Endodermal cell (in vitro differentiated cells): ENCODE measurements around the gene CREBBP. TPM values are rescaled to one million over a fixed set of nuclear protein-coding genes. Genes with fewer than 3 reads are reported as not detected.

Source experiments
- DNase-seq: peaks from one replicate; pipeline ENCODE4 v3.0.0-alpha.2; 2017
- H3K27ac ChIP-seq: 2 replicates; pipeline ENCODE4 v1.5.1; 2013; ENCODE audit warnings: mild to moderate bottlenecking, low read depth, low read length, moderate library complexity
- H3K27me3 ChIP-seq: 2 replicates; pipeline ENCODE4 v1.6.1; 2013; ENCODE audit warnings: mild to moderate bottlenecking, low read length, moderate library complexity; ENCODE audit not compliant: insufficient read depth, control insufficient read depth, poor library complexity, severe bottlenecking
- H3K36me3 ChIP-seq: 2 replicates; pipeline ENCODE4 v1.7.0; 2013; ENCODE audit warnings: mild to moderate bottlenecking, low read length, moderate library complexity; ENCODE audit not compliant: control insufficient read depth, insufficient read depth
- H3K4me1 ChIP-seq: one replicate; pipeline ENCODE4 v1.7.0; 2013; ENCODE audit warnings: low read length; ENCODE audit not compliant: control insufficient read depth, insufficient read depth
- H3K4me3 ChIP-seq: 2 replicates; pipeline ENCODE4 v1.5.1; 2013; ENCODE audit warnings: mild to moderate bottlenecking, low read length, moderate library complexity
- H3K9ac ChIP-seq: 2 replicates; pipeline ENCODE4 v1.6.1; 2013; ENCODE audit warnings: mild to moderate bottlenecking, low read length, moderate library complexity; ENCODE audit not compliant: poor library complexity, severe bottlenecking; ENCODE audit errors: extremely low read depth
- H3K9me3 ChIP-seq: 2 replicates; pipeline ENCODE4 v1.6.1; 2013; ENCODE audit warnings: mild to moderate bottlenecking, low read length, moderate library complexity; ENCODE audit not compliant: control insufficient read depth
- H3K27ac Mint-ChIP-seq: 2 replicates; pipeline ENCODE4 v1.8.0; 2020; ENCODE audit warnings: mixed read lengths
- H3K27me3 Mint-ChIP-seq: 2 replicates; pipeline ENCODE4 v1.8.0; 2021; ENCODE audit warnings: mild to moderate bottlenecking, mixed read lengths; ENCODE audit not compliant: insufficient read depth
- H3K36me3 Mint-ChIP-seq: 2 replicates; pipeline ENCODE4 v1.8.0; 2020; ENCODE audit warnings: low read depth, mixed read lengths
- H3K4me1 Mint-ChIP-seq: 2 replicates; pipeline ENCODE4 v1.8.0; 2020; ENCODE audit warnings: mixed read lengths
- H3K4me3 Mint-ChIP-seq: 2 replicates; pipeline ENCODE4 v1.8.0; 2020; ENCODE audit warnings: mild to moderate bottlenecking, moderate library complexity, mixed read lengths
- H3K9me3 Mint-ChIP-seq: 2 replicates; pipeline ENCODE4 v1.8.0; 2020; ENCODE audit warnings: mild to moderate bottlenecking, mixed read lengths
- WGBS, 2 experiments: methylation state at CpG; one replicate each; pipeline versions ENCODE4 v1.1.5 to v1.1.7; 2013; ENCODE audit warnings: missing lambda C conversion rate in 2 of 2, mixed read lengths in 1 of 2; ENCODE audit not compliant: insufficient coverage in 1 of 2, insufficient read length in 1 of 2; 5-methylcytosine and 5-hydroxymethylcytosine counted together
- total RNA-seq, 2 donors: library from RNA; stranded (reverse); fragmentation: NEBNext Ultra II Directional in 1 of 2; extraction: Animal tissue kit (Norgen Biotek cat#: 25700) in 1 of 2; gene quantifications; 2 replicates in 1 of 2; 3 replicates in 1 of 2; pipeline ENCODE4 v1.2.1, GENCODE V29; 2021
- TF ChIP-seq, protein P1 (sequence below): fragments of 200-600 bp; sonication (generic); conservative IDR thresholded peaks from 2 replicates; pipeline ENCODE4 v1.5.0; 2021; ENCODE audit warnings: antibody characterized with exemption, mild to moderate bottlenecking

CREBBP gene
- total RNA-seq, 2 donors from 2014 or later: 71.1 to 103 TPM

DNA sequence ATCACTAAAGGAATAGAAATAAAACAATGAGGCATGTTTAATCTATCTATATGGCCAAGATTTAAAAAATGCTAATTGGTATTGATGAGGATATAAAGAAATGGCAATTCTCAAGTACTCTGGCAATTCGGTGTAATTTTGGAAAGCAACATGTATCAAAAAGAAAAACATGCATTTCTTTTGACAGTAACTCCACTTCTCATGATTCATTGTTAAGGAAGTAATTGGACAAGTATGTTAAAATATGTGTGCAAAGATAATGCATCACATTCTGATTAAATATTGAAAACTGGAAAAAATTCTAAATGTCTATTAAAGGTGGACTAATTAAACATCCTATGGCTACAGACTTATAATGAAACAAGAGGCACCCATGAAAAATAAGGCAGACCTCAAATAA is 81.2 kb downstream of the CREBBP start:
- no peaks in the 10 kb centered on the region for H3K4me1 ChIP-seq
- no peak overlapping the region for H3K27ac ChIP-seq
- H3K9me3 Mint-ChIP-seq: no peaks in the 10 kb centered on the region
- no peaks in the 10 kb centered on the region for H3K27me3 Mint-ChIP-seq
- no peak overlapping the region for H3K4me3 ChIP-seq
- no peaks in the 10 kb centered on the region for H3K9me3 ChIP-seq
- no peaks in the 10 kb centered on the region for H3K27me3 ChIP-seq
- H3K27ac Mint-ChIP-seq: no peak overlapping the region
- no peak for DNase-seq
- H3K4me3 Mint-ChIP-seq: no peak overlapping the region
- peaks cover 24% of the 10 kb centered on the region for H3K36me3 Mint-ChIP-seq
- no peak overlapping the region for H3K9ac ChIP-seq
- H3K36me3 ChIP-seq: peaks cover 15% of the 10 kb centered on the region
- H3K4me1 Mint-ChIP-seq: peaks cover 8% of the 10 kb centered on the region
- 100% methylated on average over 1 of the region's 1 CpG for WGBS, 2 experiments
- TF ChIP-seq, protein P1, sequence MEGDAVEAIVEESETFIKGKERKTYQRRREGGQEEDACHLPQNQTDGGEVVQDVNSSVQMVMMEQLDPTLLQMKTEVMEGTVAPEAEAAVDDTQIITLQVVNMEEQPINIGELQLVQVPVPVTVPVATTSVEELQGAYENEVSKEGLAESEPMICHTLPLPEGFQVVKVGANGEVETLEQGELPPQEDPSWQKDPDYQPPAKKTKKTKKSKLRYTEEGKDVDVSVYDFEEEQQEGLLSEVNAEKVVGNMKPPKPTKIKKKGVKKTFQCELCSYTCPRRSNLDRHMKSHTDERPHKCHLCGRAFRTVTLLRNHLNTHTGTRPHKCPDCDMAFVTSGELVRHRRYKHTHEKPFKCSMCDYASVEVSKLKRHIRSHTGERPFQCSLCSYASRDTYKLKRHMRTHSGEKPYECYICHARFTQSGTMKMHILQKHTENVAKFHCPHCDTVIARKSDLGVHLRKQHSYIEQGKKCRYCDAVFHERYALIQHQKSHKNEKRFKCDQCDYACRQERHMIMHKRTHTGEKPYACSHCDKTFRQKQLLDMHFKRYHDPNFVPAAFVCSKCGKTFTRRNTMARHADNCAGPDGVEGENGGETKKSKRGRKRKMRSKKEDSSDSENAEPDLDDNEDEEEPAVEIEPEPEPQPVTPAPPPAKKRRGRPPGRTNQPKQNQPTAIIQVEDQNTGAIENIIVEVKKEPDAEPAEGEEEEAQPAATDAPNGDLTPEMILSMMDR: no peak

DNA sequence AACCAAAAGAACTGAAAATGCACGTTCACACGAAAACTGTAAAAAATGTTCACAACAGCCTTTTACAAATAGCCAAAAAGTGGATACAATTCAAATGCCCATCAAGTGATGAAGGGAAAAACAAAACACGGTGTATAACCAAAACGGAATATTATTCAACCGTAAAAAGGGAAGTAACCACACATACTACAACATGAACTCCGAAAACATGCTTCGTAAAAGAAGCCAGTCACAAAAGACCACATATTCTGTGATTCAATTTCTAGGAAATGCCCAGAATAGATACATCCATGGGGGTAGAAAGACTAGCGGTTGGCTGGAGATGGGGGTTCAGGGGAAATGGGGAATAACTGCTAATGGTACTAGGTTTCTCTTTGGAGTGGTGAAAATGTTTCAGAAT is 81.7 kb downstream of the CREBBP start:
- WGBS, 2 experiments: 97 to 100% methylated on average over 3 to 8 of the region's 8 CpGs
- DNase-seq: no peak
- H3K27me3 Mint-ChIP-seq: no peaks in the 10 kb centered on the region

DNA sequence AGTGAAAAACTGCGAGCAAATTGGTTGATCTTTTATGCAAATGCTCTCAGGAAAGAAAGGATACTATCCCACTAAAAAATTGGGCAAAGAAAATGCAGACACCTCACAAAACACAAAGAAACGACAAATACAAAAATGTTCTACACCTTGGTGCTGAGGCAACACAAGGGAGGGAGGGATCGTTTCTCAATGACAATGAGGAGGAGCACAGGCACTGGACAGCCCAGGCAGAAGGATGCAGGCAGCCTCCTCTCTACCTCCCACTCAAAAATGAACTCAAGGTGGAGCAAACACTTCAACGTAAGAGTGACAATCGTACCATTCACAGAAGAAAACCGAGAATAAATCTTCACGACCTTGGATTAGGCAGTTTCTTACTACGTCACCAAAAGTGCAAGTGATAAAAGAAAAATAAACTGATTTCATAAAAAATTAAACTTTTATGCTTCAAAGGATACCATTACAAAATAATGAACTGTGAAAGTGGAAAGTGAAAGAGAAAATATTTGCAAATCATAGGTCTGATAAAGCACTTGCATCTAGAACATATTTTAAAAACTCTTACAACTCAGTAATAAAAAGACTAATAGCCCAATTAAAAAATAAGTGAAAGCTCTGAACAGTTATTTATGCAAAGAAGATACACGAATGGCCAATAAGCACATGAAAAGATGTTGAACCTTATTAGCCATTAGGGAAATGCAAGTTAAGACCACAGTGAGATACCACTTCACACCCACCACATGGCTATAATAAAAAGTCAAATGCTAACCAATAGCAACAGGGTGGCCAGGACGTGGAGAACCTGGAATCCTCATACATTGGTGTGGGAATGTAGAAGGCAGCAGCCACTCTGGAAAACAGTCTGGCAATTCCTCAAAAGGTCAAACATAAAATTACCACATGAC is 82.4 kb downstream of the CREBBP start:
- Histone ChIP-seq H3K4me1 (no peaks in the 10 kb centered on the region), H3K9ac (no peak overlapping the region), H3K9me3 (no peaks in the 10 kb centered on the region), H3K27me3 (no peaks in the 10 kb centered on the region), H3K36me3 (peaks cover 17% of the 10 kb centered on the region), H3K27ac (no peak overlapping the region), H3K4me3 (no peak overlapping the region)
- Mint-ChIP-seq H3K27me3 (no peaks in the 10 kb centered on the region), H3K4me3 (no peak overlapping the region), H3K4me1 (peaks cover 8% of the 10 kb centered on the region), H3K36me3 (peaks cover 23% of the 10 kb centered on the region), H3K9me3 (no peaks in the 10 kb centered on the region), H3K27ac (peak overlapping the region; percentile 8)
- DNase-seq: no peak
- 76 to 88% methylated on average over 5 to 10 of the region's 10 CpGs for WGBS, 2 experiments
- TF ChIP-seq, protein P1: no peak

More for the DNA sequence above, 81.7 kb downstream of the CREBBP start:
- H3K4me3 Mint-ChIP-seq: no peak overlapping the region
- TF ChIP-seq, protein P1: no peak
- Histone ChIP-seq H3K27me3 (no peaks in the 10 kb centered on the region), H3K4me3 (no peak overlapping the region), H3K9ac (no peak overlapping the region), H3K36me3 (peaks cover 10% of the 10 kb centered on the region), H3K4me1 (no peaks in the 10 kb centered on the region), H3K27ac (no peak overlapping the region), H3K9me3 (no peaks in the 10 kb centered on the region)
- H3K27ac Mint-ChIP-seq: no peak overlapping the region
- peaks cover 19% of the 10 kb centered on the region for H3K36me3 Mint-ChIP-seq
- H3K4me1 Mint-ChIP-seq: peaks cover 8% of the 10 kb centered on the region
- H3K9me3 Mint-ChIP-seq: no peaks in the 10 kb centered on the region
